Neural cell (in vitro differentiated cells): ENCODE results near the gene RIBC2.

ENCODE experiments used
- CTCF ChIP-seq: fragments of 450-650 bp; IDR thresholded peaks from 2 replicates; pipeline ENCODE4 v1.5.1; 2014; ENCODE audit warnings: antibody characterized with exemption, mild to moderate bottlenecking, moderate library complexity; ENCODE audit not compliant: poor library complexity, severe bottlenecking
- EP300 ChIP-seq: fragments of 450-650 bp; conservative IDR thresholded peaks from 2 replicates; pipeline ENCODE4 v1.6.1; 2014; ENCODE audit warnings: antibody characterized with exemption, mild to moderate bottlenecking, moderate library complexity; ENCODE audit not compliant: poor library complexity, severe bottlenecking
- EZH2 ChIP-seq: fragments of 200-600, 300-800 bp; shearing (Covaris generic), sonication (generic); IDR thresholded peaks from 2 replicates; pipeline ENCODE4 v1.6.1; 2014; ENCODE audit warnings: antibody characterized with exemption, low read length, borderline replicate concordance, mild to moderate bottlenecking; ENCODE audit not compliant: insufficient read depth, poor library complexity, severe bottlenecking
- REST ChIP-seq: IDR thresholded peaks from 2 replicates; pipeline ENCODE4 v1.6.1; 2012; ENCODE audit warnings: borderline replicate concordance

GRCh38 chr22:45426387-45426786 lies 12.9 kb downstream of the RIBC2 start:
- TF ChIP-seq REST, result no peak
- TF ChIP-seq EZH2, result no peak
- TF ChIP-seq CTCF, result no peak
- no peak for TF ChIP-seq EP300
